Tibial nerve (tissue), 4 donors: ENCODE measurements around the gene CSF2.

Source experiments
- CTCF ChIP-seq, 5 experiments: fragments of 200-600 bp in 3 of 5; fragments of 450-650 bp in 2 of 5; sonication (generic) in 3 of 5; IDR thresholded peaks; one replicate each; pipeline ENCODE4 v1.5.1; 2016 to 2019; ENCODE audit warnings: antibody characterized with exemption in 5 of 5, mild to moderate bottlenecking in 3 of 5, moderate library complexity in 2 of 5
- EP300 ChIP-seq, 2 donors: sonication (generic); formaldehyde crosslinking; IDR thresholded peaks; one replicate each; pipeline ENCODE4 v1.6.1; 2017; ENCODE audit warnings: antibody characterized with exemption in 2 of 2, mild to moderate bottlenecking in 1 of 2

DNA sequence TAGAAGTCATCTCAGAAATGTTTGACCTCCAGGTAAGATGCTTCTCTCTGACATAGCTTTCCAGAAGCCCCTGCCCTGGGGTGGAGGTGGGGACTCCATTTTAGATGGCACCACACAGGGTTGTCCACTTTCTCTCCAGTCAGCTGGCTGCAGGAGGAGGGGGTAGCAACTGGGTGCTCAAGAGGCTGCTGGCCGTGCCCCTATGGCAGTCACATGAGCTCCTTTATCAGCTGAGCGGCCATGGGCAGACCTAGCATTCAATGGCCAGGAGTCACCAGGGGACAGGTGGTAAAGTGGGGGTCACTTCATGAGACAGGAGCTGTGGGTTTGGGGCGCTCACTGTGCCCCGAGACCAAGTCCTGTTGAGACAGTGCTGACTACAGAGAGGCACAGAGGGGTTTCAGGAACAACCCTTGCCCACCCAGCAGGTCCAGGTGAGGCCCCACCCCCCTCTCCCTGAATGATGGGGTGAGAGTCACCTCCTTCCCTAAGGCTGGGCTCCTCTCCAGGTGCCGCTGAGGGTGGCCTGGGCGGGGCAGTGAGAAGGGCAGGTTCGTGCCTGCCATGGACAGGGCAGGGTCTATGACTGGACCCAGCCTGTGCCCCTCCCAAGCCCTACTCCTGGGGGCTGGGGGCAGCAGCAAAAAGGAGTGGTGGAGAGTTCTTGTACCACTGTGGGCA lies 642 bp downstream of the CSF2 start:
- no peak for TF ChIP-seq EP300 (IDR thresholded peaks at IDR 0.05)
- TF ChIP-seq CTCF (IDR thresholded peaks at IDR 0.05): no peak
